GM12801 (cell line): Measurements from ENCODE around the gene CNPY3.

ENCODE experiments used
- TF ChIP-seq, protein P1 (sequence below): IDR thresholded peaks from one replicate; pipeline ENCODE4 v1.5.1; 2011; ENCODE audit warnings: control low read depth; ENCODE audit not compliant: insufficient read length; ENCODE audit errors: extremely low read depth

The CNPY3 gene

DNA sequence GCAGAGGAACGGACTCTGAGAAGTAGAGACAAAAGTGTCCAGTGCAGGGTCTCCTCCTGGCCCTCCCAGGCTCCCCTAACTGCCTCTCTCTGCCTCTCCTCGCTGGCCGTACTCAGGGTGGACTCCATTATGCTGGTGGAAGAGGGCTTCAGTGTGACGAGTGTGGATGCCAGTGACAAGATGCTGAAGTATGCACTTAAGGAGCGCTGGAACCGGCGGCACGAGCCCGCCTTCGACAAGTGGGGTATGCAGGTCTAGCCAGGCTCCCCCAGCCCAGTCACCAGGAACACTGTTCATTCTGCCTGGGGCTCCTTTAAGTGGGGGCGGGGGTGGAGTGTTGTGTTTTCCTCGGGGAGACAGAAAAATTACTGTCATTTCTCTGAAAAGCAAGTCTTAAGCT lies 32.8 kb downstream of the CNPY3 start:
- TF ChIP-seq, protein P1, sequence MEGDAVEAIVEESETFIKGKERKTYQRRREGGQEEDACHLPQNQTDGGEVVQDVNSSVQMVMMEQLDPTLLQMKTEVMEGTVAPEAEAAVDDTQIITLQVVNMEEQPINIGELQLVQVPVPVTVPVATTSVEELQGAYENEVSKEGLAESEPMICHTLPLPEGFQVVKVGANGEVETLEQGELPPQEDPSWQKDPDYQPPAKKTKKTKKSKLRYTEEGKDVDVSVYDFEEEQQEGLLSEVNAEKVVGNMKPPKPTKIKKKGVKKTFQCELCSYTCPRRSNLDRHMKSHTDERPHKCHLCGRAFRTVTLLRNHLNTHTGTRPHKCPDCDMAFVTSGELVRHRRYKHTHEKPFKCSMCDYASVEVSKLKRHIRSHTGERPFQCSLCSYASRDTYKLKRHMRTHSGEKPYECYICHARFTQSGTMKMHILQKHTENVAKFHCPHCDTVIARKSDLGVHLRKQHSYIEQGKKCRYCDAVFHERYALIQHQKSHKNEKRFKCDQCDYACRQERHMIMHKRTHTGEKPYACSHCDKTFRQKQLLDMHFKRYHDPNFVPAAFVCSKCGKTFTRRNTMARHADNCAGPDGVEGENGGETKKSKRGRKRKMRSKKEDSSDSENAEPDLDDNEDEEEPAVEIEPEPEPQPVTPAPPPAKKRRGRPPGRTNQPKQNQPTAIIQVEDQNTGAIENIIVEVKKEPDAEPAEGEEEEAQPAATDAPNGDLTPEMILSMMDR: no peak

DNA sequence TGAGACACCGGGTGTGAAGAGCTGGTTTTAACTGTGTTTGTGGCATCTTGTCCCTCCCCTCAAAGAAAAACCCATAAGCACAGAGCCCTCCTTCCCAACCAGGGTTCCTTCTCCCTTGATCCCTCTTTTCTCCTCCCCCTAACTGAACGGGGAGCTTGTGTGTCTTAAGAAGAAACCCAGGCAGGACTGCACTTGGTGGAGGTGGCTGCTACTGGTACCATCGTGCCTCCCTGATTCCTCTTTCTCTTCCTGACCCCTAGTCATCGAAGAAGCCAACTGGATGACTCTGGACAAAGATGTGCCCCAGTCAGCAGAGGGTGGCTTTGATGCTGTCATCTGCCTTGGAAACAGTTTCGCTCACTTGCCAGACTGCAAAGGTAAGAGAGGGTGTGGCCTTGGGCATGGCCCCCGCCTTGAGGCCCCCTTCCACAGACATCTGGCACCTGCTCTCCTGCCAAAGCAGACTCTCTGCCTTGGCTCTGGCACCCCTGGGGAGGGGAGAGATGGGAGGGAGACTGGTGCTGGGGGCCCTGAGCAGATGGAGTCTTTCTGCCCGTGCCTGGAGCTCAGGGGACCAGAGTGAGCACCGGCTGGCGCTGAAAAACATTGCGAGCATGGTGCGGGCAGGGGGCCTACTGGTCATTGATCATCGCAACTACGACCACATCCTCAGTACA lies 33.4 kb downstream of the CNPY3 start:
- TF ChIP-seq, protein P1: no peak

DNA sequence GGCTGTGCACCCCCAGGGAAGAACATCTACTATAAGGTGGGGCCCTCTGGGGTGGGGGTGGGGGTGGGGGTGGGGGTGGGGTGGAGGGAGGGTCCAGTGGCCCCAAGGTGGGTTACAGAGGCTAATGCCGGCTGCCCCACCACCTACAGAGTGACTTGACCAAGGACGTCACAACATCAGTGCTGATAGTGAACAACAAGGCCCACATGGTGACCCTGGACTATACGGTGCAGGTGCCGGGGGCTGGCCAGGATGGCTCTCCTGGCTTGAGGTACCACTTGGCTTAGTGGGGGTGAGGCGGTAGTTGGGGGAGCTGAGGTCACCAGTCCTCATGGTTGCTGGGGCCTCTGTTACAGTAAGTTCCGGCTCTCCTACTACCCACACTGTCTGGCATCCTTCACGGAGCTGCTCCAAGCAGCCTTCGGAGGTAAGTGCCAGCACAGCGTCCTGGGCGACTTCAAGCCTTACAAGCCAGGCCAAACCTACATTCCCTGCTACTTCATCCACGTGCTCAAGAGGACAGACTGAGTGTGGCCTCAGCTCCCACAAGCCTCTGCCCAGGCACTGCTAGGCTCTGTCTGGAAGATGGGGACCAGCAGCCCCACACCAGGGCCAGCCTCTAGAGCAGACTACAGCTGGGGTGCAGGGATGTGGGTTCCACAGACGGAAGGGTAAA lies 34.0 kb downstream of the CNPY3 start:
- TF ChIP-seq, protein P1: no peak

GRCh38 chr6:42963855-42964605 lies 34.8 kb downstream of the CNPY3 start:
- TF ChIP-seq, protein P1: no peak

- TF ChIP-seq, protein P1: no peak
Measured at GRCh38 chr6:42966571-42966970, 37.3 kb downstream of the CNPY3 start.

DNA sequence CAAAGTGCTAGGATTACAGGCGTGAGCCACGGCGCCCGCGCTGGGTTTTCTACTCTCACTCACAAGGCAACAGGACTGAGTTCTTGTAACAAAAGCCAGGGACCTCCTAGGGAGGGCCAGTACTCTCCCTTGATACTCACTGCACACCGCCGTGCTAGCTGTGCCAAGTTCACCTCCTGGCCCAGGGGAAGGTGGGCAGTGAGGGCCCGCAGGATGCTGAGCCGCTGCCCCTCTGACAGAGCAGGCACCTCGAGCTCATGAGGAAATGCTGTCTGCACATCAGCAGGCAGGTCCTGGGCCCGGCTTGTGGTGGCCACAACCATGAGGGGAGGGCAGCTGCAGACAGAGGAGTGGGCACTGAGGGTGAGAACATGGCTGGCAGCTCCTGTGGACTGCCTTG lies 37.9 kb downstream of the CNPY3 start:
- TF ChIP-seq, protein P1: no peak

DNA sequence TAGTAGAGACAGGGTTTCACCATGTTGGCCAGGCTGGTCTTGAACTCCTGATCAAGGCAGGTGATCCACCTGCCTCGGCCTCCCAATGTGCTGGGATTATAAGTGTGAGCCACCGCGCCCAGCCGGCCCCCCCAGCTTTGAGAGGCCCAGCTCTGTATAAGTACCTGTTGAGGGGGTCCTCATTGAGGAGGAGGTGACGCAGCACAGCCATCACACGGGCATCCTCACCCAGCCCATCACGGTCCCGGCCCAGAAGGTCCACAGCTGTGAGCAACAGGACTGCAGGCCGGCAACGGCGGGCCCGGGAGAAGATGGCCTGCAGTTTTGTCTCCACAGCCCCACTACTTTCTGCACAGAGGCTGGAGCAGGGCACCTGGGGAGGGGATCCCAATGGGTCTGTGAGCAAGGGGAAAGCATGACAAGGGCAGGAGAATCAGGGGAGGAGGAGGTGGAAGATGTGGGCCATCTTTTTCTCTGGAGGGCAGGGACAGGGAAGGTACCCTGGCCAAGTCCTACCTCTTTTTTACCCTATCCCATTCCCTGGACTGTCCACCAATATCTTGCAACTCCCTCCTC lies 38.9 kb downstream of the CNPY3 start:
- TF ChIP-seq, protein P1: no peak
